GM19372 (cell line): ENCODE data around the gene CORIN.
"Not testable (repeated sequence)": the region's sequence is repeated elsewhere in the genome, so short reads cannot be mapped to it uniquely, and the experiment has no call there.

Experiments used
- ATAC-seq: cut with Tn5 transposase; IDR thresholded peaks from one replicate; pipeline ENCODE4 v1.9.1; 2021; ENCODE audit warnings: mild to moderate bottlenecking, low read depth, moderate library complexity; ENCODE audit not compliant: unreplicated experiment

The CORIN gene

GRCh38 chr4:47785153-47785552 is 52.7 kb downstream of the CORIN start:
- no peak for ATAC-seq

DNA sequence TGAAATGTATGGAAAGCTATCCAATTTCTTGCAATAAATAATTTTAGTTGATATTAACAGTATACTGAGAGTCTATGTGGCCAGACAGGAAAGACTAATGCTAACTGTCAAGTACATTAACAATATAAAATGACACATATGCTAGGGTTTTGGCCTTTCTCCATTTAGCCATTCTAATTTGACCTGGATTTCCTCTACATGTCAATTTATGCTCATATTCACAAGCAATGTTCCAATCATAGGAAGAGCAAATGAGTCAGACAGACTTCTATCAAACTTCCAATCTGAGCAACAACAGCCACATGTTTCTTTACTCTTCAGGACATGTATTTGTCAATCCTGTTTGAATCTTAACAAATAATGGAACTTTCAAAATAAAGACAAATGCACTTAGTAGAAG is 53.6 kb downstream of the CORIN start:
- no peak for ATAC-seq

- ATAC-seq, result no peak
Measured at GRCh38 chr4:47776353-47776752, 61.5 kb downstream of the CORIN start.

GRCh38 chr4:47774079-47774478 is 63.8 kb downstream of the CORIN start:
- ATAC-seq, result no peak

GRCh38 chr4:47771020-47771419 is 66.8 kb downstream of the CORIN start:
- ATAC-seq, result no peak

- ATAC-seq, result not testable (repeated sequence)
Measured at GRCh38 chr4:47767956-47768355, 69.9 kb downstream of the CORIN start.

DNA sequence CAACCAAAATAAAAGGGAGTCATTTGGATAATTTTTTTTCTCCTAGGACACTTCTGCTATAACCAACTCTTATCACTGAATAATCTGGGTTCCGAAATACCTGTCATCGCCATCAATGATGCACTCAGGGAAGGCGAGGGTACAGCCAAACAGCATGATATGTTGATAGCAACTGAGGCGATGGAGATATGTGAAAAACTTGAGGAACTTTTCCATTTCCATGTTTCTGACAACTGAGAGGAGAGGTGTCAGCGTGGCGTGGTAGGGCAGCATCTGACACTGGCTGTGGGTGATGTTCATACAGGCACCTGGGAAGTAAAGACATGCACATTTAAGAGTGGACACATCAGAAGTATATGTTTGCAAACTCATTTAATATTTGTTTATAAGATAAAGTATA is 74.6 kb downstream of the CORIN start:
- no peak for ATAC-seq

DNA sequence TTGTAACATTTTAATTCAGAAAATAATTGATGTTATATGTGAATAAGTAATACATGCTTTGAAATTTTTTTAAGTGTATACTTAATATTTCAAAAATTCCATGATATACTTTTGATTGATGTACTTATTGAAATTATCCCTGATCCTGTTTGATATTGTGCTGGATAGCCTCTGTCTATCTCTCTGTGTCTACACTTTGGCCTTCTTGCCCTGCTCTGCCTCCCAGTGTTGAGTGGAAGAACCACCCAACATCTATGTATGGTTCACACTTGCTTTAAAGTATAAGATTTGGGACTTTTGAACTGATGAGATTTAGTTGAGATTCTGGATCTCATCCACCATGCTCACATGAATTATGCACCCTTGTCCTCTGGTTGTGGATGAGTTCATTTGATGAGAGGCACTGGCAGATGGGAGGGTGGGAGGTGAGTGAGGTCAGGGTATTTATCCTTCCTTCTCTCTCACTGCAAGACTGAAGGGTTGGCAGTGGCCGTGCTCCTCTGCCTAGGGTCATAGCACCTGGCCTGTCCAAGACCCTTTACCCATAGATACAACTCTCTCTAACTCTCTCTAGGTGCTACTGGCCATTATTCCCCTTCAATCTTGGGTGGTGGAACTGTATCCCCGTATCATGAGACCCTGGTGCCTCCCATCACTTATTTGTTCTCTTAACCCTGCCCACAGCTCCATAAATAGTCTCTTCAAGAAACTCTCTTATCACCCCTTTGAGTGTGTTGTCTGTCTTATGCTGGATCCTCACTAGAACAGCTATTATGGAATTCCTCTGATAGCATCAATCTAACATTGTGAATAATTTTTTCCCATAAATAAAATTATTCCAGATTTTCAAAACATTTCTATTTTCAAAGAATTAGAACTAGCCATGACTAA is 75.2 kb downstream of the CORIN start:
- no peak for ATAC-seq

DNA sequence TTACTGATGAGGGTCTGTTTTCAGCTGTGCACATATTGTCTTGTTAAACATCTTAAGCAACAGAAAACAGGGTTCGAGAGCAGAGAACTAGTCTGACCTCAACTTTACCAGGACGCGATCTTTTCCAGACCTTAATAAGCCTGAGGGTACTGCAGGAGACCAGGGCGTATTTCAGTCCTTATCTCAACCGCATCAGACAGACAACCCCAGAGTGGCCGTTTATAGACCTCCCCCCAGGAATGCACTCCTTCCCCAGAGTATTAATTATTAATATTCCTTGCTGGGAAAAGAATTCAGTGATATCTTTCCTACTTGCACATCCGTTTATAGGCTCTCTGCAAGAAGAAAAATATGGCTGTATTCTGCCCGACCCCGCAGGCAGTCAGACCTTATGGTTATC is 84.6 kb downstream of the CORIN start:
- ATAC-seq, result not testable (repeated sequence)

- no peak for ATAC-seq
Measured at GRCh38 chr4:47752214-47752613, 85.7 kb downstream of the CORIN start.

- no peak for ATAC-seq
Measured at GRCh38 chr4:47750788-47751187, 87.1 kb downstream of the CORIN start.

- no peak for ATAC-seq
Measured at GRCh38 chr4:47749858-47750257, 88.0 kb downstream of the CORIN start.

DNA sequence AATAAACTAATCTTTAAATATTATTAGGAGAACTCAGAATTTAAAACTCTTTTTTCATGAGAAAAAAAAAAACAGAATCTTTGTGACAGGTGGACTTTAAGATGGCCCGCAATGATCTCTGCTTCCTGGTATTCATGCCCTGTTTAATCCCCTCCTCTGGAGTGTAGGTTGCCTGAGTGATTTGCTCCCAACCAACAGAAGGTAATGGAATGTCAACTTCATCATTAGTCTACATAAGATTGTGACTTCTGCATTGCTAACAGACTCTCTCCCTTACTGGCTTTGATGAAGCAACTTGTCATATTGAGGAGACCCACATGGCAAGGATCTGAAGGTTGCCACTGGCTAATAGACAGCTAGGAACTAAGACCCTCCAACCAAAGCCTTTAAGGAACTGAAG is 88.8 kb downstream of the CORIN start:
- ATAC-seq, result no peak

DNA sequence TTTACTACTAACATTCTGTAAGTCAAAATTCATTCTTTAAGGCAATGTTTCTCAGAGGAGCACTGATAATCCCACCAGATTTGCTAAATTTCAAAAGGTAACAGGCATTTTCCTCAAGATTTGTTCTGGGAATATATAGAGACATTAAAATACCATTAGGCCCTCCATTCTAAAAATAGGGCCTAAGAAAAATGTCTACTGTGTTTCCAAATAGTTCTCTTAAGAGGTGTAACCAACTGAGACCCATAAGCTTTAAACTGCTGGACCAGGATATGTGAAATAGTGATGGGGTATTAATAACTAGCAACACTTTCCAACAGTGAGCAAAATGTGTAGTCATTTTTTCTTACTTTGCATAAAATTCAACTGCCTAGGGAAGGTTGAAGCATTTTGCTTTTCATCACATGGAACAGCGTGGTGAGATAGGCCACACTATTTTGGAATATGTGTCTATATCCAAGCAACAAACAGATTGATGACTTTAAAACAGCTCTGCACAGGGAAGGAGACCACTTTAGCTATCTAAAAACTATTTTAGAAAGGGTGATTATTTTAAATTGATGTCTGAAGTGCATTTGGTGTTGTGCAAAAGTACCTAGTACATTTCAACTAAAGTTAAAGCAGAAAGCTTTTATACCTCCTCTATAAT is 89.9 kb downstream of the CORIN start:
- no peak for ATAC-seq

DNA sequence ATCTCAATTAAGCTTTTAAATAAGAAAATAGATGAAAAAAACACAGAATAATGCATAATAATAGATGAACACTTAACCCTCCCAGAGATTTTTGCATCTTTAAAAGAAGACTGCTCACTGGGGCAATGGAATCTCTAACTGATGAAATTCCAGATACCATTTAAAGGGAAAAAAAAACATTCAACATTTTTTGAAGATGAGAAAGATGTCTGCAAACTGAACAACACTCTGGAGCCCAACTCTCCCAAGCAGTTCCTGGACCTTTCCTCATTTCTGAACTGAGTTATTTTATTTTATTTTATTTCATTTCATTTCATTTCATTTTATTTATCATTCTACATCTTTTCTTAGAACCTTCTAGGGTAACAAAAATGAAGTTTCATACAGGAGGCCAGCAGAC is 90.7 kb downstream of the CORIN start:
- no peak for ATAC-seq

DNA sequence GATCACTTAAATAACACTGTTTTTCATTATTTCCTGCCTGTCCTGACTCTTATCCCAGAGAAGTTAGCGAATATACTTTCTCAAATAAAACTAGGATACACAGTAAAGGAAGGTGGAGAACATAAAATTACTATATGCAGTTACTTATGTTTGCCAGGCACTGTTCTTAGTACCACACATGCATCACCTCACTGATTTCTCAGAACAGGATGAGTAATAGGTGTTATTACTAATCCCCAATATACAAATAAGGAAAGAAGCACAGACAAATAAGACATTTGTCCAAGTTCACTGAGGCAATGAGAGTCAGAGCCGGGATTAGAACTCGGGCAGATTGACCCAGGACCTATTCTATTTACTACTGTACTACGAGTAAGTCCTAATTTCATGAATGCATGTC is 91.7 kb downstream of the CORIN start:
- no peak for ATAC-seq

DNA sequence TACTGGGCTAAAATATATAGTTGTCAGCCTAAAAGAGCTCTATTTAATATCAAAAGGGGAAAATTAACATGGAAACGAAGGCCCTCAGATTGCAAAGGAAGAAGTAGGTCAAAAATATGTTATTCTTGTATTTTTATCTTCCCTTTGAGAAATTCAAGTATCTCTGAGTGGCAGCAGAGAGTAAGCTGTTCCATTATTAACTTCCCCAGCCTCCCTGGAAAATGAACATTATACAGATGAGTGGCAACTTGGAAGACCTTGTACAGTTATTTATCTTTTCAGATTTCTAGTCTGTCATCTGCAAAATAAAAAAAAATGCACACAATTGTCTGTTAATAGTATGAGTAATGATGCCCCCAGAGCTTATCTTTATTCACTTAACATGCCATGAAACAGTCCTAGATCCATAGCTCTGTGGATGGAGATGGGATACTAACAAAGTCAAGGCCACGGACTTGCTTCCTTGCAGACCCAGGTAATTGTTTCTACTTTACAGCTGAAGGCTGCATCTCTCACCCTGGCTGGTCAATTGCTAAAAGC is 93.0 kb downstream of the CORIN start:
- no peak for ATAC-seq

DNA sequence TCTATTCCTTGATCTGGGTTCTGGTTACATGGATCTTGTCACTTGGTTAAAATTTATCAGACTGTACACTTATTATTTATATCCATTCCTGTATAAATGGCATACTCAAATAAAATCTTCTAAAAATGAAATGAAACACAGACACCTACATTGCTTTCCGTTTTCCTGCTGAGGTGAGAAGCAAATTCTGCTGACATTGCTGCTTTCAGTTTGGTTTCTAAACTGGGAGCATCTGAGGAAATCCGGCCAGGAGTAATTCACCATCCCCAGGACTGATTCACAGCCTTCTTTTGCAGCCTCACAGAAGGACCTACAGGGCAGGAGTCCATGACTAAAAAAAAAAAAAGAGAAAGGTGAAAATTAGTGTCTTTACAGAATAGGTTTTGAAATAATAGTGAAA is 93.6 kb downstream of the CORIN start:
- ATAC-seq, result no peak

DNA sequence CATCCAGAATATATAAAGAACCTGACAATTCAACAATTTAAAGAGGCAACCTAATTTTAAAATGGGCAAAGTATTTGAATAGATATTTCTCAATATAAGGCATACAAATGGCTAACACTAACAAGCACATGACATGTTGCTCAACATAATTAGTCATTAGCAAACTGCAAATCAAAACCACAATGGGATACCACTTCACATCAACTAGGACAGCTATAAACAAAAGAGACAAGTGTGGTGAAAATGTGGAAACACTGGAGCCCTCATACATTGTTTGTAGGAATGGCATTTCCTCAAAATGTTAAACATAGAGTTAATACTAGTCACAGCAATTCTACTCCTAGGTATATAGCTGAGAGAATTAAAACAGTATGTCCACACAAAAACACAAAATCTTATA is 96.7 kb downstream of the CORIN start:
- ATAC-seq, result no peak

DNA sequence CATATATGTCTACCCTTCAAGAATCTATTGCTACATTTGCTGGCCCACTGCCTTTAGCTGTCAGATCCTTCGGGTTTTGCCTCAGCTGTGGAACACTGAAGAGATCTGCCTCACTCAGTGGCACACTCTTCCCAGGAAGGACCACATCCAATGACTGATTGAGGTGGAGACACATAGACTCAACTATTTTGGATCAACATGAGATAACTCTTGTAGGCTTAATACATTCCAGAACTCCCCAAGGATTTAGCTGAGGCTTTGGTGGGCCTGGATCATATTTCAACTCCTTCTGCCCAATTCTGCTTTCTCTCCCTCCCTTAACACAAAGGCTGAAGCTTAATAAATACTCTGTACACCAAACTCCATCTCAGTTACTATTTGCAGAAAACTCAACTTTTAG is 100.5 kb downstream of the CORIN start:
- no peak for ATAC-seq

DNA sequence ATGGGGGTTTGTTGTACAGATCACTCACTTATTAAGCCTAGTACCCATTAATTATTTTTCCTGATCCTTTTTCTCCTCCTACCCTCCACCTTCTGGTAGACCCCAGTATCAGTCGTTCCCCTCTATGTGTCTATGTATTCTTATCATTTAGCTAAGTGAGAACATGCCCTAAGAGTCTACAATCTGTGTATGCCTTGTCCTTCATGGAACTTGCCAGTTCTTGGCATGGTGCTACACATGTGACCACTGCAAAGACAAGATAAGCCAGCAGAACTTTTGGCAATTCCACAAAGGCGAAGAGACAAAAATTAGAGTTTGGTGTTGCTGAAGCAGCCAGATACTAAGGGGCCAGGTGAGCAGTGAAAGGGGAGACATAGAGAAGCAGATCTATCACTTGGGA is 101.3 kb downstream of the CORIN start:
- no peak for ATAC-seq

- no peak for ATAC-seq
Measured at GRCh38 chr4:47736146-47736545, 101.7 kb downstream of the CORIN start.
